Cardiac fibroblast (primary cell): ENCODE data around the gene C17orf100.
"Not testable (repeated sequence)": the region's sequence is repeated elsewhere in the genome, so short reads cannot be mapped to it uniquely, and the experiment has no call there.

Experiments
- DNase-seq, 2 donors: peaks; one replicate each; pipeline versions ENCODE4 v3.0.0 to v3.0.0-alpha.2; 2010; ENCODE audit warnings: low read depth in 2 of 2
- H3K4me3 ChIP-seq, 2 donors: replicated peaks in 1 of 2; 1 replicate in 1 of 2; 2 replicates in 1 of 2; pipeline ENCODE4 v1.5.1; 2011; ENCODE audit warnings: low read depth in 2 of 2, low read length in 2 of 2, mild to moderate bottlenecking in 2 of 2, moderate library complexity in 1 of 2
- CTCF ChIP-seq: IDR thresholded peaks from one replicate; pipeline ENCODE4 v1.5.1; 2011; ENCODE audit warnings: low read depth, mild to moderate bottlenecking, low read length, inconsistent platforms

Gene C17orf100

GRCh38 chr17:6654841-6655731 is 3.5 kb downstream of the C17orf100 start:
- no peak overlapping the region for H3K4me3 ChIP-seq

GRCh38 chr17:6655732-6656361 is 4.3 kb downstream of the C17orf100 start:
- not testable (repeated sequence) for DNase-seq, H3K4me3 ChIP-seq

More at GRCh38 chr17:6654841-6655731, 3.5 kb downstream of the C17orf100 start:
- no peak for TF ChIP-seq CTCF
- no peak for DNase-seq

- not testable (repeated sequence) for DNase-seq, H3K4me3 ChIP-seq
These were observed 5.5 kb downstream of the C17orf100 start for GRCh38 chr17:6656797-6657632.

GRCh38 chr17:6657633-6658287 is 6.2 kb downstream of the C17orf100 start:
- H3K4me3 ChIP-seq = no peak overlapping the region
- DNase-seq = no peak
- TF ChIP-seq CTCF = no peak

GRCh38 chr17:6658411-6658810 is 6.8 kb downstream of the C17orf100 start:
- not testable (repeated sequence) for H3K4me3 ChIP-seq, DNase-seq

GRCh38 chr17:6660101-6660500 is 8.5 kb downstream of the C17orf100 start:
- no peak for DNase-seq
- no peak for TF ChIP-seq CTCF
- no peak overlapping the region for H3K4me3 ChIP-seq

- no peak for DNase-seq
- no peak for TF ChIP-seq CTCF
- no peak overlapping the region for H3K4me3 ChIP-seq
These were observed 9.4 kb downstream of the C17orf100 start for GRCh38 chr17:6660805-6661463.
